CD4-positive, alpha-beta T cell (primary cell): Measurements from ENCODE around the gene KRTAP16-1. TPM values are rescaled to one million over a fixed set of nuclear protein-coding genes. Genes with fewer than 3 reads are reported as not detected.

Experiments
- ATAC-seq: fragments of 200-7000 bp; cut with Tn5 transposase; one replicate; pipeline ENCODE4 v1.10.0; 2022; ENCODE audit warnings: mild to moderate bottlenecking; ENCODE audit not compliant: poor library complexity
- CTCF ChIA-PET: fragments of 350-600 bp; sonication (Branson Sonifier 250); formaldehyde crosslinking; loops from one replicate; lab custom pipeline; 2021; ENCODE audit warnings: antibody characterized with exemption, inconsistent platforms; lab: Charles Lee
- POLR2A ChIA-PET: fragments of 350-600 bp; sonication (Branson Sonifier 250); formaldehyde crosslinking; loops from one replicate; lab custom pipeline; 2021; ENCODE audit warnings: antibody characterized with exemption, inconsistent platforms; lab: Charles Lee
- DNase-seq, 14 experiments: peaks; one replicate each; pipeline ENCODE4 v3.0.0-alpha.2; 2013 to 2020; ENCODE audit warnings: mixed read lengths in 2 of 14
- H3K27ac ChIP-seq, 2 donors: one replicate each; pipeline versions ENCODE4 v1.5.1 to v1.7.0; 2013; ENCODE audit warnings: low read length in 2 of 2, low read depth in 1 of 2, mild to moderate bottlenecking in 1 of 2
- H3K27me3 ChIP-seq, 2 experiments: 1 replicate in 1 of 2; 2 replicates in 1 of 2; pipeline versions ENCODE4 v1.6.1 to v1.7.0; 2013; ENCODE audit warnings: low read length in 2 of 2, control low read depth in 1 of 2, mild to moderate bottlenecking in 1 of 2, moderate library complexity in 1 of 2; ENCODE audit not compliant: insufficient read depth in 2 of 2, control insufficient read depth in 1 of 2
- H3K36me3 ChIP-seq: one replicate; pipeline ENCODE4 v1.6.1; 2013; ENCODE audit warnings: low read length, control low read depth; ENCODE audit not compliant: insufficient read depth
- H3K4me1 ChIP-seq: one replicate; pipeline ENCODE4 v1.6.1; 2013; ENCODE audit warnings: low read length, control low read depth; ENCODE audit not compliant: insufficient read depth
- H3K4me3 ChIP-seq: one replicate; pipeline ENCODE4 v1.5.1; 2013; ENCODE audit warnings: mild to moderate bottlenecking, low read length, moderate library complexity
- H3K9me3 ChIP-seq, 2 experiments: 1 replicate in 1 of 2; 2 replicates in 1 of 2; pipeline versions ENCODE4 v1.6.1 to v1.7.0; 2013; ENCODE audit warnings: low read length in 2 of 2, mild to moderate bottlenecking in 2 of 2, control low read depth in 1 of 2, moderate library complexity in 1 of 2; ENCODE audit not compliant: control insufficient read depth in 1 of 2, insufficient read depth in 1 of 2
- H3K27ac Mint-ChIP-seq: one replicate; pipeline ENCODE4 v1.8.0; 2020; ENCODE audit warnings: mixed read lengths
- H3K27me3 Mint-ChIP-seq: one replicate; pipeline ENCODE4 v1.8.0; 2021; ENCODE audit warnings: mixed read lengths
- H3K36me3 Mint-ChIP-seq: one replicate; pipeline ENCODE4 v1.8.0; 2021; ENCODE audit warnings: low read depth, mixed read lengths
- H3K4me1 Mint-ChIP-seq: one replicate; pipeline ENCODE4 v1.8.0; 2021; ENCODE audit warnings: low read depth, mixed read lengths
- H3K4me3 Mint-ChIP-seq: one replicate; pipeline ENCODE4 v1.8.0; 2020; ENCODE audit warnings: mild to moderate bottlenecking, mixed read lengths
- H3K9me3 Mint-ChIP-seq: one replicate; pipeline ENCODE4 v1.8.0; 2020; ENCODE audit warnings: mixed read lengths
- CTCF ChIP-seq: fragments of 200-600 bp; IDR thresholded peaks from one replicate; pipeline ENCODE4 v1.8.0; 2022; ENCODE audit warnings: antibody characterized with exemption, mild to moderate bottlenecking
- intact Hi-C, 2 experiments: fragments of 100-400 bp; cut with DNase I in 1 of 2; cut with micrococcal nuclease in 1 of 2; formaldehyde crosslinking; loops; one replicate each; pipeline versions ENCODE4 v1.15.1 to v1.9.0; 2023 to 2025; cut with DNase I, micrococcal nuclease
- total RNA-seq, 174 experiments: library from RNA in 2 of 174; stranded (reverse) in 2 of 174; gene quantifications; one replicate each; pipeline ENCODE4 v1.2.3 and lab custom pipeline; 2021 to 2026

The KRTAP16-1 gene
- total RNA-seq, 2 experiments from 2014 or later: 1.0 to 1.1 TPM

DNA sequence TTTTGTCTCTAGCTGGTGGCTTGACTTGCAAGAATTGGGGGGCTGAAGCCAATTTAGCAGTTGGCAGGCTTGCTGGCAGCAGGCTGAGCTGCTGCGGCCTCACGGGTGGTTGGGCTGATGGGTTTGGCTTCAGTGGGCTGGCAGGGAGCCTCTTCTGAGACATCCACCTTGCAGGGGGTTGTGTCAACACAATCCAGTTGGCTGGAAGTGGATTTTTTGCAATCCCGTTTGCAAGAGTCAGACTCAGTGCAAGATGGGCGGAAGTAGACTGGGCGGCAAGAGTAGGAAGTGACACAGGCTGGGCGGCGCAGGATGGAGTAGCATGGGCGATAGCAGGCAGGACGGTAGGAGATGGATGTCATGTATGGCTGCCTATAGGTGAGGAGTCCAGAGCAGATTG is 1.5 kb downstream of the KRTAP16-1 start:
- peaks cover 69% of the 10 kb centered on the region for H3K4me1 Mint-ChIP-seq

DNA sequence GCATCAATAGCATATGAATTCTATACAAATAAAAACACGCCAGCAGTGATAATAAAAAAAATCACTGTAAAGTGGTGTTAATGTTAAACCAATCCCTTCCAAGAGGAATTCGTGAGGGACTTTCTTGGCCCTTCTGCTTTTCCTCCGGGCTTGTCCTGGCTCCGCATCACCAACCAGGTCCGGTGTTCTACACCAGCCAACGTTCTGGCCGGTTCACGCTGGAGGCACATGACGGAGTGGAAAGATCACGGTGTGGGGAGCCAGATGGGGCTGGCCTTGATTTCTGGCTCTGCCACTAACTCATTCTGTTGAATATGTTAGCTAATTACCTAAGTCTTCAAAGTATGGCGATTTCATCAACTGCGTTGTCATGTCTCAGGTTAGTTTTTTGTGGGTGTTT is 5.0 kb downstream of the KRTAP16-1 start:
- peaks cover 27% of the 10 kb centered on the region for H3K4me1 ChIP-seq
- CTCF ChIA-PET: interaction anchor here (0.6 kb wide), 1 partner anchor 266 kb away, joined by 3 read pairs; no protein-coding TSS in a partner anchor
- Mint-ChIP-seq H3K9me3 (peaks cover 3% of the 10 kb centered on the region), H3K4me1 (peaks cover 52% of the 10 kb centered on the region), H3K4me3 (no peak overlapping the region), H3K36me3 (peaks cover 7% of the 10 kb centered on the region), H3K27ac (peak overlapping the region; percentile 28), H3K27me3 (no peaks in the 10 kb centered on the region)
- no peak overlapping the region for H3K27ac ChIP-seq
- POLR2A ChIA-PET: no interaction called here
- no peaks in the 10 kb centered on the region for H3K36me3 ChIP-seq
- ATAC-seq (no peak), DNase-seq (no peak)
- TF ChIP-seq CTCF: no peak
- H3K4me3 ChIP-seq: no peak overlapping the region
- no peaks in the 10 kb centered on the region for H3K27me3 ChIP-seq
- intact Hi-C loops: no loop called here
- peaks cover 0 to 3% of the 10 kb centered on the region in 2 experiments for H3K9me3 ChIP-seq

More for the DNA sequence above, 1.5 kb downstream of the KRTAP16-1 start:
- Histone ChIP-seq H3K27ac (peak overlapping the region; percentile 69 to 83), H3K4me1 (peaks cover 55% of the 10 kb centered on the region), H3K9me3 (no peaks in the 10 kb centered on the region), H3K4me3 (no peak overlapping the region), H3K36me3 (no peaks in the 10 kb centered on the region), H3K27me3 (no peaks in the 10 kb centered on the region)
- Mint-ChIP-seq H3K36me3 (peaks cover 7% of the 10 kb centered on the region), H3K4me3 (peak overlapping the region; percentile 81), H3K9me3 (peaks cover 2% of the 10 kb centered on the region), H3K27me3 (no peaks in the 10 kb centered on the region), H3K27ac (peak overlapping the region; percentile 98)
- ChIA-PET CTCF (interaction anchor here (2.9 kb wide), 1 partner anchor 15 kb away, joined by 23 read pairs; no protein-coding TSS in a partner anchor), POLR2A (interaction anchor here (0.6 to 3.2 kb wide), 20 partner anchors 9 to 793 kb away, joined by 3 to 61 read pairs (median 5); partner anchors contain the start of gene EIF1)
- TF ChIP-seq CTCF: no peak
- no peak for ATAC-seq
- intact Hi-C loops: loop anchor here in 1 of 2 experiments (1.0 to 5.0 kb wide), 4 partner anchors 15 to 400 kb away; partner anchors contain the start of gene KRTAP4-12
- DNase-seq: peak in 2 of 14 experiments; percentile 33 to 41

DNA sequence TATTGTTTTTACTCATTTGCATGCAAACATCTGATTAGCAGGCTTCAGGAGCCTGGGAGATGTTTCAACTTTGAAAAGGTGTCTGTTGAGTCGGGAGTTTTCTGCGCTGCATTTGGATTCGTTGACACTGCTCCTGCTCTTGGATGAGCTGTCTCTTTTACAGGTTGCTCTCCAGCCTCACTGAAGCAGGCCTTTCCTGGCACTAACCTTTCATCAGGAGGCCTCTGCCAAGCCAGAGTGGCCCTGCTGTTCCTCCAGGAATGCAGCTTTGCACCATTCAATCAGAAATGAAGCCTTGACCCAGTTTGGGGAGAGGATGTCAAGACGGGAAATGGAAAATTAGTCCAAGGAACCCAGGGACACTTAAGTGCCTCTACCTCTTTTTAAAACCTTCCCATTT is 6.1 kb downstream of the KRTAP16-1 start:
- CTCF ChIA-PET: no interaction called here
- POLR2A ChIA-PET: no interaction called here
- Mint-ChIP-seq H3K36me3 (no peaks in the 10 kb centered on the region), H3K4me1 (peaks cover 41% of the 10 kb centered on the region), H3K9me3 (peaks cover 3% of the 10 kb centered on the region), H3K27me3 (no peaks in the 10 kb centered on the region), H3K4me3 (no peak overlapping the region), H3K27ac (no peak overlapping the region)
- Histone ChIP-seq H3K9me3 (peaks cover 0 to 3% of the 10 kb centered on the region in 2 experiments), H3K4me1 (peaks cover 16% of the 10 kb centered on the region), H3K4me3 (no peak overlapping the region), H3K36me3 (no peaks in the 10 kb centered on the region), H3K27ac (no peak overlapping the region), H3K27me3 (no peaks in the 10 kb centered on the region)
- TF ChIP-seq CTCF: no peak
- ATAC-seq: no peak
- no peak for DNase-seq
- intact Hi-C loops: no loop called here
